Activated naive CD4-positive, alpha-beta T cell treated with anti-CD3 and anti-CD28 coated beads for 36 hours (primary cell): Measurements from ENCODE around the gene DNMT1. TPM values are rescaled to one million over a fixed set of nuclear protein-coding genes. Genes with fewer than 3 reads are reported as not detected.
"Not testable (repeated sequence)": the region's sequence is repeated elsewhere in the genome, so short reads cannot be mapped to it uniquely, and the experiment has no call there.

Source experiments
- CTCF ChIA-PET: fragments of 350-600 bp; sonication (Branson Sonifier 250); formaldehyde crosslinking; loops from one replicate; lab custom pipeline; 2021; ENCODE audit warnings: antibody characterized with exemption; lab: Charles Lee
- DNase-seq: peaks from one replicate; pipeline ENCODE4 v3.0.0-alpha.2; 2020
- H3K27ac Mint-ChIP-seq: one replicate; pipeline ENCODE4 v1.8.0; 2021; ENCODE audit warnings: mild to moderate bottlenecking, mixed read lengths
- H3K27me3 Mint-ChIP-seq: one replicate; pipeline ENCODE4 v1.8.0; 2021; ENCODE audit warnings: low read depth, mixed read lengths
- H3K36me3 Mint-ChIP-seq: one replicate; pipeline ENCODE4 v1.8.0; 2021; ENCODE audit warnings: low read depth, mixed read lengths
- H3K4me1 Mint-ChIP-seq: one replicate; pipeline ENCODE4 v1.8.0; 2021; ENCODE audit warnings: low read depth, mixed read lengths
- H3K4me3 Mint-ChIP-seq: one replicate; pipeline ENCODE4 v1.8.0; 2021; ENCODE audit warnings: mild to moderate bottlenecking, moderate library complexity, mixed read lengths
- H3K9me3 Mint-ChIP-seq: one replicate; pipeline ENCODE4 v1.8.0; 2021; ENCODE audit warnings: mixed read lengths
- intact Hi-C: fragments of 100-400 bp; cut with micrococcal nuclease; formaldehyde crosslinking; loops from one replicate; pipeline ENCODE4 v1.15.1; 2023
- total RNA-seq, 2 experiments: library from RNA; stranded (reverse); gene quantifications; one replicate each; pipeline ENCODE4 v1.2.3, GENCODE V29; 2021

DNMT1 gene
- total RNA-seq, 2 experiments from 2014 or later, result 365 to 371 TPM

- intact Hi-C loops, result loop anchor here (10.0 kb wide), 2 partner anchors 136 to 186 kb away; partner anchors contain the start of genes ICAM3, RAVER1 and TYK2
Measured at GRCh38 chr19:10198889-10199644, 4.3 kb upstream of the DNMT1 start.

DNA sequence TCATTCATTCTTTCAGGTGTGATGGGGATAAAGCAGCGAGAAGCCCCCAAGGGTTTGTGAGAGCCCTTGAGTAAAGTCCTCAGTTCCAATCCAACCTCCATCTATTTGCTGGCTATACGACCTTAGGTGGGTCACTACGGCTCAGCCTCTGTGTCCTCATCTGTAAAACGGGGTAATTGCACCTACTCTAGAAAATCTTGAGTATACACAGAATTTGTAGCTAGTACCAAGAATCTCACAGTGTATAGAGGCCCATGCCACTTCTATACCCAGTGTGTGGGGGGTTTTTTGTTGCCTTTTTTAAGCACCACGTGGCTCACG is 406 bp upstream of the DNMT1 start:
- Mint-ChIP-seq H3K9me3 (no peaks in the 10 kb centered on the region), H3K27ac (peak overlapping the region; percentile 98), H3K4me1 (peaks cover 41% of the 10 kb centered on the region), H3K36me3 (peaks cover 25% of the 10 kb centered on the region), H3K4me3 (peak overlapping the region; percentile 99), H3K27me3 (no peaks in the 10 kb centered on the region)
- intact Hi-C loops, result loop anchor here (1.0 to 10.0 kb wide), 6 partner anchors 36 to 190 kb away; partner anchors contain the start of genes ICAM3, RAVER1, S1PR2 and SHFL
- no peak for DNase-seq
- CTCF ChIA-PET, result interaction anchor here (3.4 kb wide), 1 partner anchor 55 kb away, joined by 11 read pairs; no protein-coding TSS in a partner anchor

More at GRCh38 chr19:10198889-10199644, 4.3 kb upstream of the DNMT1 start:
- CTCF ChIA-PET, result interaction anchor here (0.6 to 2.3 kb wide), 2 partner anchors 51 to 496 kb away, joined by 5 to 9 read pairs; no protein-coding TSS in a partner anchor
- not testable (repeated sequence) for H3K9me3 Mint-ChIP-seq, H3K36me3 Mint-ChIP-seq, H3K27me3 Mint-ChIP-seq
- Mint-ChIP-seq H3K27ac (peak overlapping the region; percentile 53), H3K4me3 (peak overlapping the region; percentile 21), H3K4me1 (peaks cover 13% of the 10 kb centered on the region)
- DNase-seq, result peak; percentile 27

GRCh38 chr19:10193790-10194499 is 808 bp downstream of the DNMT1 start:
- intact Hi-C loops, result loop anchor here (1.0 to 10.0 kb wide), 5 partner anchors 37 to 191 kb away; partner anchors contain the start of genes ICAM3, PPAN, RAVER1 and S1PR2
- Mint-ChIP-seq H3K9me3 (no peaks in the 10 kb centered on the region), H3K27ac (peak overlapping the region; percentile 98), H3K4me1 (peaks cover 48% of the 10 kb centered on the region), H3K36me3 (peaks cover 31% of the 10 kb centered on the region), H3K27me3 (no peaks in the 10 kb centered on the region), H3K4me3 (peak overlapping the region; percentile 99)
- CTCF ChIA-PET, result interaction anchor here (0.6 to 3.4 kb wide), 3 partner anchors 56 to 196 kb away, joined by 3 to 11 read pairs (median 5); no protein-coding TSS in a partner anchor
- peak; percentile 43 for DNase-seq

- DNase-seq, result no peak
- Mint-ChIP-seq H3K9me3 (no peaks in the 10 kb centered on the region), H3K36me3 (peaks cover 35% of the 10 kb centered on the region), H3K4me3 (peak overlapping the region; percentile 99), H3K4me1 (peaks cover 50% of the 10 kb centered on the region), H3K27ac (peak overlapping the region; percentile 30), H3K27me3 (no peaks in the 10 kb centered on the region)
- intact Hi-C loops, result loop anchor here (10.0 kb wide), 2 partner anchors 142 to 192 kb away; partner anchors contain the start of genes ICAM3, RAVER1 and TYK2
- CTCF ChIA-PET, result interaction anchor here (3.4 kb wide), 1 partner anchor 57 kb away, joined by 11 read pairs; no protein-coding TSS in a partner anchor
Measured at GRCh38 chr19:10192922-10193321, 1.8 kb downstream of the DNMT1 start.

DNA sequence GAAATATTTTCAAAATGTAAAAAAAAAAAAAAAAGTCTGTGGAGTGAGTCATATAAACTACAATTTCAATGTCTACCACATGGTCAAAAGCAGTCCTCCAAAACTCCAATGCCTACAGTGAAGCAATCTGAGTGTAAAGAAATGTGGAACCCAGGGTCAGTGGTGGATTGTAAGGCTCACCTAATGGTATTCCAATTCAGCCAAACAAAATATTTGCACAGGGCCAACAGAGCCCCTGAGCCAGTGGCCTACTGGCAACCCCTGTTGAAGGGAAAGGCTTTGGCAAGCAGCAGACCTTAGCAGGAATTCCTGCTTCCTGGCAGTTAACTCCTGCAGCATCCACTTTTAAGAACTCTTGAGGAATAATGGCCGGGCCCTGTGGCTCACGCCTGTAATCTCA is 3.4 kb downstream of the DNMT1 start:
- no peak overlapping the region for H3K4me3 Mint-ChIP-seq
- no peaks in the 10 kb centered on the region for H3K27me3 Mint-ChIP-seq
- intact Hi-C loops, result loop anchor here (10.0 kb wide), 2 partner anchors 143 to 193 kb away; partner anchors contain the start of genes ICAM3, RAVER1 and TYK2
- DNase-seq, result no peak
- H3K9me3 Mint-ChIP-seq, result no peaks in the 10 kb centered on the region
- CTCF ChIA-PET, result no interaction called here
- peaks cover 36% of the 10 kb centered on the region for H3K36me3 Mint-ChIP-seq
- H3K4me1 Mint-ChIP-seq, result peaks cover 51% of the 10 kb centered on the region
- H3K27ac Mint-ChIP-seq, result no peak overlapping the region

GRCh38 chr19:10190026-10190425 is 4.7 kb downstream of the DNMT1 start:
- Mint-ChIP-seq H3K4me3 (no peak overlapping the region), H3K27ac (peak overlapping the region; percentile 9), H3K4me1 (peaks cover 50% of the 10 kb centered on the region), H3K27me3 (no peaks in the 10 kb centered on the region), H3K9me3 (no peaks in the 10 kb centered on the region), H3K36me3 (peaks cover 42% of the 10 kb centered on the region)
- intact Hi-C loops, result loop anchor here (10.0 kb wide), 2 partner anchors 145 to 195 kb away; partner anchors contain the start of genes ICAM3, RAVER1 and TYK2
- DNase-seq, result no peak
- CTCF ChIA-PET, result interaction anchor here (1.1 to 1.6 kb wide), 2 partner anchors 60 to 81 kb away, joined by 3 to 5 read pairs; no protein-coding TSS in a partner anchor

DNA sequence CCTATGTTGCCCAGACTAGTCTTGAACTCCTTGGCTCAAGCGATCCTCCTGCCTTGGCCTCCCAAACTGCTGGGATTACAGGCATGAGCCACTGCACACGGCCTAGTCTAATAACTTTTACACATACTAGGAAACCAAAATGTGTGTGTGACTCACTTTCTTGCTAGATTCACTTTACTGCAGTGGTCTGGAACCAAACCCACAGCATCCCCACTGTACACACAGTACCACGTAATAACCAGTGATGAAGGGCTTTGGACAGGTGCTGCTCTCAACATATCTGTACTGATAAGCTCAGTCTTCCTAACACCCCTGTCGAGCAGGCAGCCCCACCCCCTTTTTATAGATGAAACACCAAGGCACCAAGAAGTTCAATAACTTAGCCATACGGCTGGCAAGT is 5.1 kb downstream of the DNMT1 start:
- CTCF ChIA-PET, result interaction anchor here (0.7 to 1.6 kb wide), 2 partner anchors 30 to 60 kb away, joined by 5 to 6 read pairs; no protein-coding TSS in a partner anchor
- no peak overlapping the region for H3K4me3 Mint-ChIP-seq
- no peaks in the 10 kb centered on the region for H3K9me3 Mint-ChIP-seq
- H3K36me3 Mint-ChIP-seq, result peaks cover 40% of the 10 kb centered on the region
- H3K4me1 Mint-ChIP-seq, result peaks cover 53% of the 10 kb centered on the region
- peak overlapping the region; percentile 9 for H3K27ac Mint-ChIP-seq
- no peaks in the 10 kb centered on the region for H3K27me3 Mint-ChIP-seq
- no peak for DNase-seq
- intact Hi-C loops, result loop anchor here (10.0 kb wide), 2 partner anchors 145 to 195 kb away; partner anchors contain the start of genes ICAM3, RAVER1 and TYK2

- intact Hi-C loops, result no loop called here
- Mint-ChIP-seq H3K9me3 (no peaks in the 10 kb centered on the region), H3K4me1 (peaks cover 44% of the 10 kb centered on the region), H3K27ac (no peak overlapping the region), H3K4me3 (no peak overlapping the region), H3K27me3 (no peaks in the 10 kb centered on the region), H3K36me3 (peaks cover 32% of the 10 kb centered on the region)
- CTCF ChIA-PET, result interaction anchor here (0.5 to 1.8 kb wide), 2 partner anchors 52 to 63 kb away, joined by 3 to 9 read pairs; no protein-coding TSS in a partner anchor
- DNase-seq, result no peak
Measured at GRCh38 chr19:10187315-10187714, 7.4 kb downstream of the DNMT1 start.

GRCh38 chr19:10184636-10185035 is 10.1 kb downstream of the DNMT1 start:
- Mint-ChIP-seq H3K4me3 (no peak overlapping the region), H3K36me3 (peaks cover 34% of the 10 kb centered on the region), H3K9me3 (no peaks in the 10 kb centered on the region), H3K27me3 (no peaks in the 10 kb centered on the region), H3K4me1 (peaks cover 28% of the 10 kb centered on the region), H3K27ac (peak overlapping the region; percentile 11)
- DNase-seq, result no peak
- CTCF ChIA-PET, result interaction anchor here (1.7 kb wide), 1 partner anchor 65 kb away, joined by 4 read pairs; no protein-coding TSS in a partner anchor
- intact Hi-C loops, result no loop called here

DNA sequence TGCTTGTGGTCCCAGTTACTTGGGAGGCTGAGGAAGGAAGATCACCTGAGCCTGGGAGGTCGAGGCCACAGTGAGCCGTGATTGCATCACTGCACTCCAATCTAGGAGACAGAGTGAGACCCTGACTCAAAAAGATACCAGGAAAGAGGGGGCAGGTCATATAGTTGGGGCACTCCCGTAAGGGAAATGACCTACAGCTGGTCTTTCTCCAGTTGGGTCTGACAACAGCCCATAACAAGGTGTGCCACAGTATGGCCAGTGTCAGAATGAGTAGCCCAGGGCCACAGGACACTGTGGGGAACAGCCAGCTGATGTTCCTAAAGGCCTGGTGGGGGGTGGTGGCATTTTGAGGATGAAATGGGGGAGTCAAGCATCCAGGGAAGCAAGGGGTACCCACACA is 10.8 kb downstream of the DNMT1 start:
- H3K4me3 Mint-ChIP-seq, result no peak overlapping the region
- peak overlapping the region; percentile 59 for H3K27ac Mint-ChIP-seq
- CTCF ChIA-PET, result interaction anchor here (1.7 kb wide), 1 partner anchor 66 kb away, joined by 4 read pairs; no protein-coding TSS in a partner anchor
- DNase-seq, result peak; percentile 11
- no peaks in the 10 kb centered on the region for H3K9me3 Mint-ChIP-seq
- peaks cover 24% of the 10 kb centered on the region for H3K4me1 Mint-ChIP-seq
- intact Hi-C loops, result no loop called here
- H3K36me3 Mint-ChIP-seq, result peaks cover 36% of the 10 kb centered on the region
- no peaks in the 10 kb centered on the region for H3K27me3 Mint-ChIP-seq

DNA sequence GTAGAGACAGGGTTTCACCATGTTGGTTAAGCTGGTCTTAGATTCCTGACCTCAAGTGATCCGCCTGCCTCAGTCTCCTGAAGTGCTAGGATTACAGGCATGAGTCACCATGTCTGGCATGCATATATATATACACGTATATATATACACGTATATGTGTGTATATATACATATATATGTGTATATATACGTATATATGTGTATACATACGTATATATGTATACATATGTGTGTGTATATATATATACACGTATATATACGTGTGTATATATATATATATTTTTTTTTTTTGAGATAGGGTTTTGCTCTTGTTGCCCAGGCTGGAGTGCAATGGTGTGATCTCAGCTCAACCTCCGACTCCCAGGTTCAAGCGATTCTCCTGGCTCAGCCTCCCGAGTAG is 11.9 kb downstream of the DNMT1 start:
- intact Hi-C loops, result no loop called here
- Mint-ChIP-seq H3K4me1 (peaks cover 19% of the 10 kb centered on the region), H3K36me3 (peaks cover 32% of the 10 kb centered on the region), H3K27ac (no peak overlapping the region), H3K4me3 (no peak overlapping the region), H3K27me3 (no peaks in the 10 kb centered on the region), H3K9me3 (no peaks in the 10 kb centered on the region)
- CTCF ChIA-PET, result no interaction called here
- DNase-seq, result no peak

DNA sequence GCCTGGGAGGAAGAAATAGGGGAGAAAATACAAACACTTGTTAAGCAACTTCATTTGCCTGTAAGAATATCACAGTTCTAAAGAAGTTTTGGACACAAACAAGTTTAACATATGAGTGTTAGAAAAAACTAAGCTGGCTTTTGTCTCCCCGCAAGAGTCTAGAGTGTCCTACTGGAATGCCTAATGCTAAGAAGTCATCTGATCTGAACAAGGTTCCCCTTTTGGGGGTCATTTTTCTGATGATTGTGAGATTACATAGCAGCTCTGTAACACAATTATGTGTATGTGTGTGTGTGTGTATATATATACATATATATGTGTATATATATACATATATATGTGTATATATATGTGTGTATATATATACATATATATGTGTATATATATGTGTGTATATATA is 12.7 kb downstream of the DNMT1 start:
- H3K4me1 Mint-ChIP-seq, result peaks cover 16% of the 10 kb centered on the region
- CTCF ChIA-PET, result no interaction called here
- H3K27ac Mint-ChIP-seq, result no peak overlapping the region
- no peaks in the 10 kb centered on the region for H3K27me3 Mint-ChIP-seq
- intact Hi-C loops, result no loop called here
- H3K36me3 Mint-ChIP-seq, result peaks cover 36% of the 10 kb centered on the region
- H3K4me3 Mint-ChIP-seq, result no peak overlapping the region
- no peaks in the 10 kb centered on the region for H3K9me3 Mint-ChIP-seq
- no peak for DNase-seq
